Caco-2 (cell line): ENCODE results near the gene DPYSL5. TPM values are rescaled to one million over a fixed set of nuclear protein-coding genes. Genes with fewer than 3 reads are reported as not detected.

Experiments
- BruUV-seq: library from RNA; stranded (reverse); fragments of 400-500 nt; replicated peaks from 2 replicates; lab custom pipeline; 2021; lab: Mats Ljungman, UMichigan
- CTCF ChIA-PET: fragments of 300-600 bp; sonication (Branson Sonifier 250); formaldehyde crosslinking; loops from one replicate; lab custom pipeline; 2022; ENCODE audit warnings: antibody characterized with exemption; lab: Charles Lee
- POLR2A ChIA-PET: fragments of 300-600 bp; sonication (Branson Sonifier 250); formaldehyde crosslinking; loops from one replicate; lab custom pipeline; 2022; ENCODE audit warnings: antibody characterized with exemption; lab: Charles Lee
- DNase-seq, 2 experiments: peaks; one replicate each; pipeline versions ENCODE4 v3.0.0 to v3.0.0-alpha.2; 2020 to 2022
- H3K27me3 ChIP-seq: replicated peaks from 2 replicates; pipeline ENCODE4 v1.6.0; 2011; ENCODE audit warnings: low read length; ENCODE audit not compliant: control insufficient read depth, insufficient read depth
- H3K36me3 ChIP-seq: 2 replicates; pipeline ENCODE4 v1.5.1; 2011; ENCODE audit warnings: low read length; ENCODE audit not compliant: control insufficient read depth, insufficient read depth
- H3K4me1 ChIP-seq: fragments of 250-450 bp; sonication (Bioruptor Pico); 2 replicates; pipeline ENCODE4 v1.5.1; 2020; ENCODE audit warnings: mild to moderate bottlenecking
- H3K4me3 ChIP-seq: 2 replicates; pipeline ENCODE4 v1.5.1; 2011; ENCODE audit warnings: low read depth, mild to moderate bottlenecking, control low read depth, low read length
- H3K9me3 ChIP-seq: fragments of 250-450 bp; sonication (Bioruptor Pico); 2 replicates; pipeline ENCODE4 v1.5.1; 2020; ENCODE audit warnings: mild to moderate bottlenecking, moderate library complexity
- H3K27ac Mint-ChIP-seq: one replicate; pipeline ENCODE4 v1.8.0; 2022; ENCODE audit warnings: mixed read lengths; ENCODE audit not compliant: unreplicated experiment
- H3K27me3 Mint-ChIP-seq: one replicate; pipeline ENCODE4 v1.8.0; 2022; ENCODE audit warnings: mixed read lengths; ENCODE audit not compliant: insufficient read depth, unreplicated experiment
- H3K36me3 Mint-ChIP-seq: one replicate; pipeline ENCODE4 v1.8.0; 2022; ENCODE audit warnings: mild to moderate bottlenecking, mixed read lengths; ENCODE audit not compliant: insufficient read depth, unreplicated experiment
- H3K4me1 Mint-ChIP-seq: one replicate; pipeline ENCODE4 v1.8.0; 2022; ENCODE audit warnings: low read depth, mixed read lengths; ENCODE audit not compliant: unreplicated experiment
- H3K4me3 Mint-ChIP-seq: one replicate; pipeline ENCODE4 v1.8.0; 2022; ENCODE audit warnings: mild to moderate bottlenecking, moderate library complexity, mixed read lengths; ENCODE audit not compliant: unreplicated experiment
- H3K9me3 Mint-ChIP-seq: one replicate; pipeline ENCODE4 v1.8.0; 2022; ENCODE audit warnings: mixed read lengths; ENCODE audit not compliant: unreplicated experiment
- CTCF ChIP-seq, 2 experiments: fragments of 200-600 bp in 1 of 2; IDR thresholded peaks; 1 replicate in 1 of 2; 2 replicates in 1 of 2; pipeline versions ENCODE4 v1.5.1 to v1.8.0; 2011 to 2022; ENCODE audit warnings: antibody characterized with exemption in 1 of 2, control low read depth in 1 of 2, inconsistent platforms in 1 of 2, low read depth in 1 of 2, low read length in 1 of 2, mild to moderate bottlenecking in 1 of 2, moderate library complexity in 1 of 2; ENCODE audit not compliant: insufficient read depth in 1 of 2, severe bottlenecking in 1 of 2, unreplicated experiment in 1 of 2
- intact Hi-C: fragments of 100-400 bp; cut with micrococcal nuclease; formaldehyde crosslinking; loops from one replicate; pipeline ENCODE4 v1.10.0; 2022; ENCODE audit not compliant: unreplicated experiment
- total RNA-seq: library from RNA; stranded (reverse); gene quantifications from 2 replicates; pipeline ENCODE4 v1.2.3, GENCODE V29; 2022

Gene DPYSL5
- total RNA-seq, 1 experiment from 2014 or later = 2.4 TPM

DNA sequence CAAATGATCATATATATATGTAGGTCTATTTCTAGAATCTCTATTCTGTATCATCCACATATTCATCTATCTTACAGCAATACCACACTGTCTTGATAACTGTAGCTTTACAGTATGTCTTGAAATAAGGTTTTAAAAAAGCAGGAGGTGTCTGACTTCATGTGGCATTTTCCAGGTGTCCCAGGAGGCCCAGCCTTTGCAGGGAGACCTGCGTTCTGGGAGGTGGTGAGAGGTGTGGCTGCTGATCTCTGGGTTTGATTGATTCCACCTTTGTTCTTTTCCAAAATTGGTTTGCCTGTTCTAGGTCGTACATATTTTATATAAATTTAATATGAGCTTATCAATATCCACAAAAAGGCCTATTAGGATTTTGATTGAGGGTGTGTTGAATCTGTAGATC is 26.6 kb downstream of the DPYSL5 start:
- H3K9me3 Mint-ChIP-seq = no peaks in the 10 kb centered on the region
- Histone ChIP-seq H3K9me3 (no peaks in the 10 kb centered on the region), H3K4me3 (no peak overlapping the region), H3K36me3 (no peaks in the 10 kb centered on the region), H3K4me1 (no peaks in the 10 kb centered on the region), H3K27me3 (no peaks in the 10 kb centered on the region)
- no peak overlapping the region for H3K27ac Mint-ChIP-seq
- CTCF ChIA-PET = no interaction called here
- POLR2A ChIA-PET = no interaction called here
- H3K4me3 Mint-ChIP-seq = no peak overlapping the region
- TF ChIP-seq CTCF (IDR thresholded peaks at IDR 0.05; ENCODE audit: insufficient read depth in 1 of 2, low read depth in 1 of 2, low read length in 1 of 2, severe bottlenecking in 1 of 2, unreplicated experiment in 1 of 2) = no peak
- peaks cover 15% of the 10 kb centered on the region for H3K27me3 Mint-ChIP-seq
- H3K36me3 Mint-ChIP-seq = no peaks in the 10 kb centered on the region
- intact Hi-C loops = no loop called here
- no peaks in the 10 kb centered on the region for H3K4me1 Mint-ChIP-seq
- BruUV-seq = no TSS peak
- DNase-seq = no peak

GRCh38 chr2:26875065-26875634 is 27.2 kb downstream of the DPYSL5 start:
- Histone ChIP-seq H3K27me3 (no peaks in the 10 kb centered on the region), H3K4me3 (no peak overlapping the region)
- H3K27me3 Mint-ChIP-seq = peaks cover 15% of the 10 kb centered on the region

DNA sequence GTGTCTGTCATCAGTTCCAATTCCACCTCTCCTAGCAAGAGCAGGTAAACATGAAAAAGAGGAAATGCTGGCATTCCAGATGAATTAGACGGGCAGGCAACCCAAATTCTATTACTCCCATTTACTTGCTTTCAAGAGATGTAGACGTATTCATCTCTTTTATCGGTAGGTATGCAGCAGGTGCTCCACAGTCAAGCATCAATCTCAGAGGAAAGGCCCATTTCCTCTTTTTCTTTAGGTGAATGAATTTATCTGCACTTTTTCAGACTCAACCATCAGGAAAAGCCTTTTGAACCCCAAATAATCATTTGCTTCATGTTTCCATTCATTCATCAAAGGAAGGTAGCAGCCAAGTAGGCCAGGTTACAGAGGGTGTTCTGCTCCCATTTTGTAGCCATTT is 27.9 kb downstream of the DPYSL5 start:
- Histone ChIP-seq H3K9me3 (no peaks in the 10 kb centered on the region), H3K4me3 (no peak overlapping the region), H3K36me3 (no peaks in the 10 kb centered on the region), H3K4me1 (no peaks in the 10 kb centered on the region), H3K27me3 (no peaks in the 10 kb centered on the region)
- no peak for DNase-seq
- CTCF ChIA-PET = no interaction called here
- H3K9me3 Mint-ChIP-seq = no peaks in the 10 kb centered on the region
- no peaks in the 10 kb centered on the region for H3K4me1 Mint-ChIP-seq
- no TSS peak for BruUV-seq
- TF ChIP-seq CTCF (IDR thresholded peaks at IDR 0.05; ENCODE audit: insufficient read depth in 1 of 2, low read depth in 1 of 2, low read length in 1 of 2, severe bottlenecking in 1 of 2, unreplicated experiment in 1 of 2) = no peak
- POLR2A ChIA-PET = no interaction called here
- no peaks in the 10 kb centered on the region for H3K36me3 Mint-ChIP-seq
- intact Hi-C loops = no loop called here
- H3K27me3 Mint-ChIP-seq = peaks cover 18% of the 10 kb centered on the region
- no peak overlapping the region for H3K27ac Mint-ChIP-seq
- H3K4me3 Mint-ChIP-seq = no peak overlapping the region

More at GRCh38 chr2:26875065-26875634, 27.2 kb downstream of the DPYSL5 start:
- DNase-seq = no peak
- no TSS peak for BruUV-seq
- TF ChIP-seq CTCF (IDR thresholded peaks at IDR 0.05; ENCODE audit: insufficient read depth in 1 of 2, low read depth in 1 of 2, low read length in 1 of 2, severe bottlenecking in 1 of 2, unreplicated experiment in 1 of 2) = no peak
- CTCF ChIA-PET = no interaction called here
- Histone ChIP-seq H3K4me1 (no peaks in the 10 kb centered on the region), H3K9me3 (no peaks in the 10 kb centered on the region), H3K36me3 (no peaks in the 10 kb centered on the region)
- intact Hi-C loops = no loop called here
- H3K27ac Mint-ChIP-seq = no peak overlapping the region
- H3K36me3 Mint-ChIP-seq = no peaks in the 10 kb centered on the region
- POLR2A ChIA-PET = no interaction called here
- no peak overlapping the region for H3K4me3 Mint-ChIP-seq
- H3K4me1 Mint-ChIP-seq = no peaks in the 10 kb centered on the region
- no peaks in the 10 kb centered on the region for H3K9me3 Mint-ChIP-seq
